GM19351 (cell line): ENCODE results near the gene GOLGA6L2.
"Not testable (repeated sequence)": the region's sequence is repeated elsewhere in the genome, so short reads cannot be mapped to it uniquely, and the experiment has no call there.

Experiments
- ATAC-seq: cut with Tn5 transposase; IDR thresholded peaks from one replicate; pipeline ENCODE4 v1.9.1; 2021; ENCODE audit warnings: mild to moderate bottlenecking, moderate library complexity; ENCODE audit not compliant: unreplicated experiment

The GOLGA6L2 gene

DNA sequence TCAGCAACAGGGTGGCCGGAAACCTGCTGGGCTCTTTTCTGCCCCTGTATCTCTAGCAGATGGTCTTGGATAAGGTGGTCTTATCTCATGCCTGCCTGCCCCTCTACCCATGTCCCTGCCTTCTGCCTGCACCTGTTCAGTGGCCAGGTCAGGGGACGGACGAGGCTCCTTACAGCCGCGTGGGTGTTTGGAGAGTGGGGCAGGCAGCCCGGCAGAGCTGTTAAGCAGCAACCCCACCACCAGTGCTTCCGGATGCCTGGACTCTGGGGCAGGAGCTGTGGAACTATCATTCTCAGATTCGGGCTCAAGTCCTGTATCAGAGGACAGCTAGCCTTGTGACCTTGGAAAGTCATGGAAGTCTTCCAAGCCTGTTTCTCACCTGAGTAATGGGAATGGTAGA, 21.7 kb downstream of the GOLGA6L2 start:
- ATAC-seq = not testable (repeated sequence)

DNA sequence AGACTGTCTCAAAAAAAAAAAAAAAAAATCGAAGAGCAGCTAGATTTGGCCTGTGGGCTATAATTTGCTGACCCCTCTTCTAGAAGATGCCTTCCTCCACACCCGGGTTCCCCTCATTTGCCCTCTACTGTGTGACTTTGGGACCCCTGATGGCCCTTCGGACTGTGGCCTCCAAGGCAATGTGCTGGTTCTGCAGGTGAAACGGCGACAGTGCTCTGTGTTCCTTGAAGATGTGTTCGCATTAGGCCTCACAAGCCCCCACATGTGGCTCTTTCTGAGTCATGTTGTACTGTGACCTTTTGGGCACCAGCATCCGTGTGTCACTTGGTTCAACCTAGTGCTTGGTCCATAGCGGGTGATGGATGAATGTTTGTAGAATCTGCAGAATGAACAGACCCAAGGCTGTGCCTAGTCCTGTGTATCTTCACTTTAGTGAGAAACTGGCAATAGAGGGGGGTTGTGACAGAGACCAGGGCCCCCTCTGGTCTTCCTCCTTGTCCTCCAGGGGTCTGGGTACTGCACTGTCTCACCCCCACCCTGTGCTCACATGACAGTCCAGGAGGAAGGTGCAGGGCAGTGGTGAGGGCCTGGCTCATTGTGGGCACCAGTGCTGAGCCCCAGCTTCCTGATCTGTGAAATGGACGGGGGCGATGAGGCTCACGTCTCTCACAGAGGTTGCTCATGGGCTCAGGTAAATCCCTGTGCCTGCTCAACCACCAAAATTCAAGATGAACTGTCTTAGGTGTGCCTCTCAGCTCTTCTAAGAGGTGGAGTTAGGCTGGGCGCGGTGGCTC, 22.7 kb downstream of the GOLGA6L2 start:
- no peak for ATAC-seq

DNA sequence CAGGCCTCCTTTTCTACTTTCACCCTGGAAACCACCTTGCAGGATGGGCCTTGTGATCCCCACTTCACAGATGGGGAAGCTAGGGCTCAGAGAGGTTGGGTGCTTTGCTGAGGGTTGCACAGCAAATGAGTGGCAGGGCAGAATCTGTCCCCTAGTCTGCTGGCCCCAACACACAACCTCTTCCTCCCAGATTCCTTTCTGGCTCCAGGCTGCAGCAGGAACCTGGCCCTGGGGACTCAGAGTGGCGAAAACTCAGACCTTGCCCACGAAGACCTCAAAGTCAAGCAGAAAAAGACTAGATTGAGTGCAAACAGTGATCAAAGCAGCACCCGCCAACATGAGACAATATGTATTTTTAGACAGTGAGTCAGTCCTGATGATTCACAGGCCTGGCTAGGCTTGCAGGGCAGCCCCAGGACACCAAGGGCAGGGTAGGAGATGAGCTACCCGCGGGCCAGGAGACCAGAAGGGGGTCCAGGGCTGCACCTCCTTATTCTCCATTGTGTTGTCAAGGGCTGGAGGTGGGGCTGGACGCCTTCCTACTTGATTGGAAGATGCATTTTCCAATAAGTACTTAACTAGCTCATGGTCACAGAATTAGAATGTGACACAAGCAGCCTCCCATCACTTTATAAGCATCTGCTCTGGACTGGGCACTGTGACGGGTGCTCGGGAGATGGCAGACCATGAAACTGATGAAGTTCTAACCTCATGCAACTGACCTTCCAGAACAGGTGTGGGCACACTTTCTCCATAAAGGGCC, 23.9 kb downstream of the GOLGA6L2 start:
- peak; percentile 89 for ATAC-seq

DNA sequence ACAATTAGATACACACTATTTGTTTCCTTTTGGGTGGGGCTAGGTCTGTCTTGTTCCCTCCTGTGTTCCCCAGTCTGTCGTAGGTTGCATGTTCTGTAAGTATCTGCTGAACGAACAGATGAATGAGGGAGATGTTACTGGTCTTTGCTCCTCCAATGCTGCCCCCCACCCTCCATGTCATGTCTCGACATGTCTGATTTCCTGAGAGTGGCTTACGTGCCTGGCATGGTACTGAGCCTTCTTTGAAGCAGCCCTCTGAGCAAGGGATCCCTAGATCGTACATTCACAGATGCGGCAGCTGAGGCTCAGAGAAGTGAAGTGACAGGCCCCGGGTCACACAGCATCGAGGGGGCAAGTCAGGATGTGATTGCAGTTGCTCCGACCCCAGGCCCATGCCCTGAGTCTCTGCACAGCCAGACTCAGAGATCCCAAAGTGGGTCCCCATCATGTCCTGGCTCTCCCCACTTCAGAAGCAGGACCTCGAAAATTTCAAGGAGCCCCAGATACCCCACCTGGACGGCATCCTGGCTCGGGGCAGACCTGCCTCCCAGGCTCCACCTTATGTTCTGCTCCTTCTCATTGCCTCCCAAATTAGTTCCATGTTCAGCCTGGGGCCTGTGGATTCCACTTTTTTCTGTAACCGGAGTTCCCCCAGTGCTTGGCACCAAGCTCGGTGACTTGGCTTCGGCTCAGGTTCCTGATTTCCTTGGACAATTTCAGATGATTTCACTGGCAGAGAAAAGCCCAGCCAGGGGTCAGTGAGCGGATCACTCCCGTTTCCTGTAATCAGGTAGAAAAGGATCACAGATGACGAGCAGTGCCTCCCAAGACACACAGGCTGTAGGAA, 24.7 kb downstream of the GOLGA6L2 start:
- no peak for ATAC-seq

DNA sequence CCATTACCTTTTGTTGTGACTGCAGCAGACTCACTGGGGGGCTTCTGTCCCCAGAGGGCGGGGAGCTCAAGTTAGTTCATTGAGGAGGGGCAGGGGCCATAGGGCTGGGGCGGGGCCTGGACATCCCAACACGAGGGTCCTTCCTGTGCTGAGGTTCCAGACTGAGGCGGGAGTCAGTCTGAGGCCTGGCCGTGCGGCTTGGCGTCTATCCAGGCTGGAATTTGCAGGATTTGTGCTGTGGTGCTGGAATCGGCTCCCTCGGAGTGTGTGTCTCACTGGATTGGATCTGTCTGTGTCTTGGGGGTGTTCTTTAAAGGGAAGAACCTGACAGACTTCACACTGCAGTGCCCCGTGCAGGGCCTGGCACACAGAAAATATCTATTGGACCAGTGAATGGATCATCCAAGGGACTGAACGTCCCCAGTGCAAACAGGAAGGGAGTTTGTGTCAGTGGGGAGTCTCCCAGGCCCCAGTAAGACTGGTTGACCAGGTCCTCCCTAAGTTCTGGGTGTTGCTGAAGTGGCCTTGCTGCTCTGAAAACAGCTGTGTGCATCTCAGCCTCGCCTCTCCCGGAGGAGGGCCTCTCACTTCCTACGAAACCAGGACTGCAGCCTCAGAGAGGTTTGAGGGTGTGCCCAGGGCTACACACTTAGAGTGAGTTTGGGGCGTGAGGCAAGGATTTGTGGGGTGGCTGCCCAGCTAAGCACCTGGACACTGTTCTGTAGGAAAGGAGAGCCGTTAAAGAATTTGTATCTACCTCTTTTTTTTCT, 26.1 kb downstream of the GOLGA6L2 start:
- peak; percentile 63 for ATAC-seq

DNA sequence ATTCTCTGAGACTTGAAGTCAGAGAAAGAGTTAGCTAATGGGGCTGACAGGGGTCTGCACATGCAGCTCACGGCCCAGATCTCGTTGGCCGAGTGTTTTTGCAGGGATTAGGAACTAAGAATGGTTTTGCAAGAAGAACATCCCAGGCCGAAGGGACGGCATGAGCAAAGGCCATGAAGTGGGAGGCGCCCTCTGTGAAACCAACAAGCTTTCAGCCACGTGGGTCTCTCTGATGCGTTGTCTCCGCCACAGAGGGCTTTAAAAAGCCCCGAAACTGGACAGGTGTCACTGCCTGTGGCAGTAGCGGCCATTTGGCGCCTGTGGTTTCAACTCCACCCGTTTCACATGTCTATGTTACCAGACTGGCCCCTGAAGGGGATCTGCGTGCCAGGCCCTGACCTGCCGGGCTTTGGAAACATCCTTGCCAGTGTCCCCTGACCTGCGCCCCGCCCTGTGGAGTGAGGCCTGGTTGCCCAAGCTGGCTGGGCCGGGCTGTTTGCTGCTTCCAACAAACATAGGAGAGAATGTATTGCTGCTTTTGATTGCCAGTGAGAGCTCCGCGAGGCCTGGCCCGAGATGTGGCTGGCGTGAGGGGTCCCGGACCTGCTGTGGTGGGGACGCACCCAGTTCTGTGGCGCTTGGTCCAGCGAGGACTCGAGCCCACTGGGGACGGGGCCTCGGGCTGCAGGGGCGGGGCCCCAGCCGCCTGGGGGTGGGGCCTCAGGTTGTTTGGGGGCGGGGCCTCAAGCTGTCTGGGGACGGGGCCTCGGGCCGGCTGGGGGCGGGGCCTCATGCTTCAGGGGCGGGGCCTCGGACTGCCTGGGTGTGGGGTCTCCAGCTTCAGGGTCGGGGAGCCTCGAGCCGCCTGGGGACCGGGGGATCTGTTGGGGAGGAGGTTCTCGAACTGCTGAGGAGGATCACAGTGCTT, 30.4 kb downstream of the GOLGA6L2 start:
- ATAC-seq = peak; percentile 68

DNA sequence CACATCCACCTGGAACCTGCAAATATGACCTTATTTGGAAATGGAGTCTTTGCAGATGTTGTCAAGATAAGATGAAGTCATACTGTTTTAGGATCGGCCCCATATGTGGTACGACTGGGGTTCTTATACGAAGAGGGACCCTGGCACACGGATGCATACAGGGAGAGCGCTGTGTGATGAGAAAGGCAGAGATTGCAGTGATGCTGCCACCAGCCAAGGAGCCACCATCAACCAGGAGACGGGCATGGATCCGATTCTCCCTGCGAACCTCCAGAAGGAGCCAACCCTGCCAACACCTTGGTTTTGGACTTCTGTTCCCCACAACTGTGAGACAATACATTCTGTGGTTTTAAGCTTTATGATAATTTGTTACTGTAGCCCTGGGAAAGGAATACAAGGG, 31.2 kb downstream of the GOLGA6L2 start:
- not testable (repeated sequence) for ATAC-seq

DNA sequence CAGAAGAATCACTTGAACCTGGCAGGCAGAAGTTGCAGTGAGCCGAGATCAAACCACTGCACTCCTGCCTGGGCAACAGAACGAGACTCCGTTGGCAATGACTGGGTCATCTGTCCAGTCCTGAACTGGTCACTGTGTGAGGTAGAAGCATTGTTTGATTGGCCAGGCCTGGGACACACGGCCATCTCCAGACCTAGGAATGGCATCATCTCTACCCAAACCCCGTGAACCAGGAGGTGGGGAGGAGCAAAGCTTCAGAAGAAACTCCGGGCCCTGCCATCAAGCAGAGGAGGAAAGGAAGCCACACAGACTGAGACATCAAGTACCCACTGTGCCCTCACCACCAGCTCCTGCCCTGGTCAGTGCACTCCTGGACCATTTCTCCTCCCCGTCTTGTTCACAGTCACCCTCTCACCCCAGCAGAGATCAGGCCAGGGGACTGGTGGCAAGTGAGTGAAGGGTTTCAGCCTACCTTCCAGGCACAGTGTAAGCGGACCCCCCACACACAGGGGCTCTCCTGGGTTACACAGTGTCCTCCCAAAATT, 31.6 kb downstream of the GOLGA6L2 start:
- ATAC-seq = no peak

DNA sequence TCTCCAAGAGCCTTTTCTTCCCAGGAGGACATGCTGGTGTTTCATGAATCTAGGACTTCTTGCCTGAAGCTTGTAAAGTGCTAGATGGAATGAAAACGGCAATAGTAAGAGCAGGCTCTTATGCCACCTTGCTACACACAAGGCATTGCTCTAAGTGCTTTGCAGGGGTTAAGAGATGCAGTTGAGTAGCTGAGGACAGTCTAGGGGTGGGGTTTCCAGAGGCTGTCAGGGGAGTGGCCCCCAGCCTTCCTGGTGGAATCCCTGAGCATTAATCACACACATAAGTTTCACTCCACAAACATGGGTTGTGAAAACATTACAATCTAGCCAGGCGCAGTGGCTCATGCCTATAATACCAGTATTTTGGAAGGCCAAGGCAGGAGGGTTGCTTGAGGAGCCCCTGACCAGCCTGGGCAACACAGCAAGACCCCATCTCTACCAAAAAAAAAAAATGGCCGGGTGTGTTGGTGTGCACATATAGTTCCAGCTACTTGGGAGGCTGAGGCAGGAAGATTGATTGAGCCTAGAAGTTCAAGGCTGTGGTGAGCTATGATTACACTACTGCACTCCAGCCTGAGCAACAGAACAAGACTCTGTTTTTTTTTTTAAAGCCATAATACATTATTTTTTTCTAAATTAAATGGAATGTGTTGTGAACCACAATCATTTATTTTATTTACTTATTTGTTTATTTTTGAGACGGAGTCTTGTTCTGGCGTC, 34.0 kb downstream of the GOLGA6L2 start:
- not testable (repeated sequence) for ATAC-seq

DNA sequence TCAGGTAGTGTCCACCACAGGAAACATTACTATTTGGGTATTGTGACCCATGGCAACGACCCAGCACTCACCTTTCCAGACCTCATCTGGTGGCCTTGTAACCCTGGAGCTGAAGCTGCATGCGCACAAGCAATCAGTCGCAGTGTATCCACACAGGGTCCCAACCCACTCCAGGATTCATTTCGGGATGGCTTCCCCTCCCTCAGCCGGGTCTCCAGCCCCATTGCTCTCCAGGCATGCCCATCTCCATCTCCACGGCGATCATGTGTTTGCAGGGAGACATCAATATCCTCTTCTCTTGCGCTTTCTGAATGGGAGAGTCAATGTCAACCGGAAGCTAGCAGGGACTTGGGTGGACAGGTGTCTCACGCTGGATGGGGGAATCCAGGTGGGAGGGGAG, 35.2 kb downstream of the GOLGA6L2 start:
- no peak for ATAC-seq

DNA sequence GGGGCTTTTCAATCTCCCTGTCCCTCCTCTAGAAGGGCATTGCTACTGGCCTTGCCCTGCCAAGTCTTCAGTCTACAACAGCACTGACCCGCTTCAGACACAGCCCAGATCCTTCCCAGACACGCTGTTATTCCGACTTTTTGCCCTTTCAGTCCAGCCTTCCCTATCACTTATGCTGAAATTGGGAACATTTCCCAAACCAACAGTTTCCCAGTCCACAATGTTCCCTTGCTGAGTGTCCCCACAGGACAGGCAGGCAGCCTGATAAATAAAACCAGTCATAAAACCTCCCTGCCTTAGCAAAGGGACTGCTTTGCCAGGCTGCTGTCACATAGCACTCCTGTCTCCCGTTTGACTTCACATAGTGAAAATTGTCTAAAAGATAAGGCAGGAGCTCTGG, 43.5 kb downstream of the GOLGA6L2 start:
- no peak for ATAC-seq

DNA sequence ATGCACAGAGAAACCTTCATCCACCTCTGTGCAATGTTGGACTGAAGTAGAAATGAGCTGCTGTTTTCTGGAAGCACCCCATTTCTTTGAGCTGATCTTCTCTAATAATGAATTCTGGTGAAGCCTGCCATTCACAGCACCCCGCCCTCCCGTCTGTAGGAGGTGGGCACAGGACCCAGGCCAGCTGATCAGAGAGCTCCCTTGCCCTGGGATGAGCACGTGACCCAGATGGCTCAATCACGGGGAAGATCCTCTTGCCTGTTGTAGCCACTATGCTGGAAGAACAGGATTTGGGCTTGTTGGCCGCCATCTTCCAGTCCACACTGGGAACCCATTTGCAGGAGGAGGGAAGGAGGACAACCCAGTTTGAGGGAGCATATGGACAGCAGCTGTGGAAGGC, 44.5 kb downstream of the GOLGA6L2 start:
- no peak for ATAC-seq

DNA sequence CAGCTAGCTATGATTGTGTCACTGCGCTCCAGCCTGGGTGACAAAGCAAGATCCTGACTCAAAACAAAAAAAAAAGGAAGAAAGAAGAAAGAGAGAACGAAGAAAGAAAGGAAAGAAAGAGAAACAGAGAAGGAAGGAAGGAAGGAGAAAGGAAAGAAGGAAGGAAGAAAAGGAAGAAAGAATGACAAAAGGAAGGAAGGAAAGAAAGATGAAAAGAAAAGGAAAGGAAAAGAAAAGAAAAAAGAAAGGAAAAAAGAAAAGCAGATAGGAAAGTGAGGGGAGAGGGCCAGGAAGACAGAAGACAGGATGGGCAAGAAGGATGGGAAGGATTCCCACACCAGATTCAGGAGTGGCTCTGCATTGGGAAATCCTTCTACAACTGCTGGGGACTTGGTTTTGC, 44.9 kb downstream of the GOLGA6L2 start:
- no peak for ATAC-seq

DNA sequence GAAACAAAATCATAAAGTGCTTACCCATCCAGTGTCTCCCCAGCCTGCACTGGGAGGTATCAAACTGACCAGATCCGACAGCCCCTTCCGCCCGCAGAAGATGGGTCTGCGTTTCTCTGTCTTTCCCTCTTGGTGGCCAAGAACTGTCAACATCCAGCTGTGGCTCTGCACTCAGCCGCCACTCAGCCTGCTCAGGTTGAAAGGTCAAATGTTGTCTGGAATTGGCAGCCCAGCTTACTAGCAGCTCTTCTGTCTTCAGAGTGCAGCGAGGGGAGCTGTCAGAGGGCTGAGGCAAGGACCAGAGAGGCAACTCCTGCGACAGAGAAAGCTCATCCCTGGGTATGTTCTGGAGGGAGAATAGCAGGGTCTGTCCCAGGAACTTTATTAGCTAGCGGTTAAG, 45.4 kb downstream of the GOLGA6L2 start:
- no peak for ATAC-seq

DNA sequence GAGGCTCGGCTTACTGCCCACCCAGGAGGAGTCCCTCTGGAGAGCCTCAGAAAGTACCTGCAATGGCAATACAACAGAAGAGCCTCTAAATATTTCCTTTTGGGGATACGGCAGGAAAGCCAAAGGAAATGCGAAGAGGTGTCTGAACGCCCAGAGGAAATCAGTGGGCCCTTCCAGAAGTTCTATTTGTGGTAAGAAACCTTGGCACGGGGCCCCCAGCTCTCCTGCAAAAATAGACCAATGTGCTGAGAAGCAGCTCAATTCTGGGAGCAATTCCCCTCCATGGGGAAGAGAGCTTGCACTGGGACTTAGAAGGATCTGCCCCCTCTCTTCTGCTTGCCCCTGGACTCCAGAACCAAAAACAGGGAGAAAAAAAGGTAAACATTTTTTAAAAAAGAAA, 47.8 kb downstream of the GOLGA6L2 start:
- not testable (repeated sequence) for ATAC-seq

DNA sequence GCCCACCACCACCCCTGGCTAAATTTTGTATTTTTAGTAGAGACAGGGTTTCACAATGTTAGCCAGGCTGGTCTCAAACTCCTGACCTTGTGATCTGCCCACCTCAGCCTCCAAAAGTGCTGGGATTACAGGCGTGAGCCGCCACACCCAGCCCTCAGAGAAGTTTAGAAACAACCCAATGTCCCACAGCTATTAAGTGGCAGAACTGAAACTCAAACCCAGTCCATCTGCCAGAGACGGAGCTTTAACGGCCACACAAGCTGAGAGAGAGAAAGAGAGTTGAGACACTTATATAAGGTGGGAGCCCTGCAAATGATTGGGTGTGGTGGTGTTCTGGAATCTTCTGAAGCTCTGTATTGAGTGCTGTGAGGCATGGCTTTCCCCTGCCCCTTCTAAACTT, 48.7 kb downstream of the GOLGA6L2 start:
- ATAC-seq = not testable (repeated sequence)

DNA sequence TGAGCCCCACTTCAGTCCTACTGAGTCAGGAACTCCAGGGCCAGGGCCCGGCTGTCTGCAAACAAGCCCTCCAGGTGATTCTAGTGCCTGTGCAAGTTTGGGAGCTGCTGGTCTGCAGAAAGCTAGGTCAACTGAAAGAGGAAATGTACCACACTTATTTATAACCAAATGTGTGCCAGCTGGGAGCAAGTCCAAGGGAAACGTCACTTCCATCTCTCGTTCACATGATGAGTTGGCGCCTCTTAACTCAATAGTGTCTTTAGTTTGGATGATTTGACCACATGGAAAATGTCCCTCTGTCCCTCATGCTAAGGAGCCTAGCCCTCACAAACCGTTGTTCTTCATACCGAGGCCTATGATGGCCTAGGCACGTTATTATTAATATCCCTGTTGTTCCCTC, 49.3 kb downstream of the GOLGA6L2 start:
- no peak for ATAC-seq

DNA sequence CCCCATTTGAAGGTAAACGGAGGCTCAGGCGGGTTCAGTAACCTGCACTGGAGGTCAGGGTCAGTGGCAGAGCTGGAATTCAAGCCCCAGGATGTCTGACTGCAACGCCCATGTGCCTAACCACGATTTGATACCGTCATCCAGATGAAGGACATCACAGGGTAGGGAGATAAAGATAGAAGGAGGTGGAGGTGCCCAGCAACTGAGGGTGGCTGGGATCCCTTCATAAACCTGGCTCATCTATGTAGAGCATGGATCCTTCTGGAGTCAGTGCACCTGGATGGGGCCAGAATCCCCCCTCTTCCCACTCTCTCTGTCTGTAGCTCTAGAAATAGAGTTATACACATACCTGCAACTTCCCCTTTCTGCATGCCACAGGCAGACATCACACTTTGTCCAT, 51.2 kb downstream of the GOLGA6L2 start:
- ATAC-seq = no peak
